PC-9 (cell line): ENCODE measurements around the gene FOXD3. TPM values are rescaled to one million over a fixed set of nuclear protein-coding genes. Genes with fewer than 3 reads are reported as not detected.
"Not testable (repeated sequence)": the region's sequence is repeated elsewhere in the genome, so short reads cannot be mapped to it uniquely, and the experiment has no call there.

ENCODE experiments used
- BruUV-seq: library from RNA; stranded (reverse); fragments of 400-500 nt; replicated peaks from 2 replicates; lab custom pipeline; 2021; lab: Mats Ljungman, UMichigan
- CTCF ChIA-PET: fragments of 300-600 bp; sonication (Branson Sonifier 250); formaldehyde crosslinking; loops from one replicate; lab custom pipeline; 2022; ENCODE audit warnings: antibody characterized with exemption; lab: Charles Lee
- POLR2A ChIA-PET: fragments of 300-600 bp; sonication (Branson Sonifier 250); formaldehyde crosslinking; loops from one replicate; lab custom pipeline; 2022; ENCODE audit warnings: antibody characterized with exemption; ENCODE audit not compliant: unreplicated experiment; lab: Charles Lee
- DNase-seq, 2 experiments: peaks; one replicate each; pipeline versions ENCODE4 v3.0.0 to v3.0.0-alpha.2; 2015 to 2022; ENCODE audit warnings: mixed read lengths in 1 of 2
- H2AFZ ChIP-seq: fragments of 200-600 bp; sonication (generic); 2 replicates; pipeline ENCODE4 v1.8.1; 2017; ENCODE audit warnings: antibody characterized with exemption
- H3F3A ChIP-seq: fragments of 200-600 bp; sonication (generic); 2 replicates; pipeline ENCODE4 v1.8.1; 2017; ENCODE audit warnings: antibody characterized with exemption, mild to moderate bottlenecking, low read depth; ENCODE audit not compliant: insufficient read depth
- H3K27ac ChIP-seq: fragments of 200-600 bp; sonication (generic); 2 replicates; pipeline ENCODE4 v1.6.1; 2016; ENCODE audit warnings: mixed run types
- H3K27me3 ChIP-seq: fragments of 200-600 bp; sonication (generic); 2 replicates; pipeline ENCODE4 v1.6.1; 2016; ENCODE audit warnings: low read depth, mixed run types; ENCODE audit not compliant: insufficient read depth
- H3K36me3 ChIP-seq: fragments of 200-600 bp; sonication (generic); 2 replicates; pipeline ENCODE4 v1.6.1; 2016; ENCODE audit warnings: low read depth, mixed run types
- H3K4me1 ChIP-seq: fragments of 200-600 bp; sonication (generic); replicated peaks from 2 replicates; pipeline ENCODE4 v1.6.1; 2016; ENCODE audit warnings: mixed run types; ENCODE audit not compliant: insufficient read depth
- H3K4me2 ChIP-seq: fragments of 200-600 bp; sonication (generic); 2 replicates; pipeline ENCODE4 v1.6.1; 2017; ENCODE audit warnings: mixed run types
- H3K4me3 ChIP-seq: fragments of 200-600 bp; sonication (generic); 2 replicates; pipeline ENCODE4 v1.6.1; 2016; ENCODE audit warnings: mixed run types
- H3K79me2 ChIP-seq: fragments of 200-600 bp; sonication (generic); 2 replicates; pipeline ENCODE4 v1.6.1; 2017; ENCODE audit warnings: low read depth, mixed run types
- H3K9me2 ChIP-seq: fragments of 200-600 bp; sonication (generic); 2 replicates; pipeline ENCODE4 v1.8.1; 2017; ENCODE audit warnings: mild to moderate bottlenecking; ENCODE audit not compliant: insufficient read depth
- H3K9me3 ChIP-seq: fragments of 200-600 bp; sonication (generic); 2 replicates; pipeline ENCODE4 v1.8.1; 2016; ENCODE audit warnings: low read depth; ENCODE audit not compliant: insufficient read depth
- H4K20me1 ChIP-seq: fragments of 200-600 bp; sonication (generic); 2 replicates; pipeline ENCODE4 v1.8.1; 2017; ENCODE audit not compliant: insufficient read depth
- EZH2 ChIP-seq: fragments of 200-600 bp; sonication (generic); IDR thresholded peaks from 2 replicates; pipeline ENCODE4 v1.8.0; 2017; ENCODE audit warnings: antibody characterized with exemption, low read depth
- intact Hi-C: fragments of 100-400 bp; cut with micrococcal nuclease; formaldehyde crosslinking; loops from one replicate; pipeline ENCODE4 v1.10.0; 2022; ENCODE audit not compliant: unreplicated experiment
- total RNA-seq: library from RNA; stranded (reverse); gene quantifications from 2 replicates; pipeline ENCODE4 v1.2.3, GENCODE V29; 2021
- TF ChIP-seq, protein P1 (sequence below): fragments of 200-600 bp; sonication (generic); conservative IDR thresholded peaks from 2 replicates; pipeline ENCODE4 v1.6.1; 2017; ENCODE audit warnings: mixed run types, antibody characterized with exemption, mild to moderate bottlenecking, moderate library complexity

FOXD3 gene
- total RNA-seq, 1 experiment from 2014 or later, result not detected

DNA sequence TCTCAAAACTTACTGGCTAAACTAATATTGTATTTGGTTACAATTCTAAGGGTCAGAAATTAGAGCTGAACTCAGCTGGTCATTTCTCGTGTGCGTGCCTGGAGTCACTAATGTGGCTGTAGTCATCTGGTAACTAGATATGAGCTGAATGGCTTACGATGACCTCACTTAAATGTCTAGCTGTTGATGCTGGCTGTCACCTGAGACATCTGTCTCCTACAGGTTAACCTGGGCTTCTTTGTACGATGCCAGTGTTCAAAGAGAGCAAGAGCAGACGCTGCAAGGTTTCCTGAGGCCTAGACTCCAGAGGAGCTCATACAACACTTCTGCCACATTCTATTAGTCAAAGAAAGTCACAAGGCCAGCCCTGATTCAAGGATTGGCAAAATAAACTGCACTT, 28.0 kb downstream of the FOXD3 start:
- H3K4me2 ChIP-seq, result no peak overlapping the region
- H3K9me2 ChIP-seq, result no peaks in the 10 kb centered on the region
- no peaks in the 10 kb centered on the region for H3K79me2 ChIP-seq
- ChIA-PET POLR2A (no interaction called here), CTCF (no interaction called here)
- TF ChIP-seq, protein P1, sequence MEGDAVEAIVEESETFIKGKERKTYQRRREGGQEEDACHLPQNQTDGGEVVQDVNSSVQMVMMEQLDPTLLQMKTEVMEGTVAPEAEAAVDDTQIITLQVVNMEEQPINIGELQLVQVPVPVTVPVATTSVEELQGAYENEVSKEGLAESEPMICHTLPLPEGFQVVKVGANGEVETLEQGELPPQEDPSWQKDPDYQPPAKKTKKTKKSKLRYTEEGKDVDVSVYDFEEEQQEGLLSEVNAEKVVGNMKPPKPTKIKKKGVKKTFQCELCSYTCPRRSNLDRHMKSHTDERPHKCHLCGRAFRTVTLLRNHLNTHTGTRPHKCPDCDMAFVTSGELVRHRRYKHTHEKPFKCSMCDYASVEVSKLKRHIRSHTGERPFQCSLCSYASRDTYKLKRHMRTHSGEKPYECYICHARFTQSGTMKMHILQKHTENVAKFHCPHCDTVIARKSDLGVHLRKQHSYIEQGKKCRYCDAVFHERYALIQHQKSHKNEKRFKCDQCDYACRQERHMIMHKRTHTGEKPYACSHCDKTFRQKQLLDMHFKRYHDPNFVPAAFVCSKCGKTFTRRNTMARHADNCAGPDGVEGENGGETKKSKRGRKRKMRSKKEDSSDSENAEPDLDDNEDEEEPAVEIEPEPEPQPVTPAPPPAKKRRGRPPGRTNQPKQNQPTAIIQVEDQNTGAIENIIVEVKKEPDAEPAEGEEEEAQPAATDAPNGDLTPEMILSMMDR, result no peak
- no peak overlapping the region for H2AFZ ChIP-seq
- H3K9me3 ChIP-seq, result no peaks in the 10 kb centered on the region
- DNase-seq, result no peak
- H3K27me3 ChIP-seq, result peaks cover 7% of the 10 kb centered on the region; the same call in 1 of the 2 replicates
- no peaks in the 10 kb centered on the region for H3F3A ChIP-seq
- H3K4me3 ChIP-seq, result no peak overlapping the region
- no peaks in the 10 kb centered on the region for H4K20me1 ChIP-seq
- H3K27ac ChIP-seq, result no peak overlapping the region
- H3K36me3 ChIP-seq, result no peaks in the 10 kb centered on the region
- H3K4me1 ChIP-seq, result no peaks in the 10 kb centered on the region
- no TSS peak for BruUV-seq
- intact Hi-C loops, result no loop called here

DNA sequence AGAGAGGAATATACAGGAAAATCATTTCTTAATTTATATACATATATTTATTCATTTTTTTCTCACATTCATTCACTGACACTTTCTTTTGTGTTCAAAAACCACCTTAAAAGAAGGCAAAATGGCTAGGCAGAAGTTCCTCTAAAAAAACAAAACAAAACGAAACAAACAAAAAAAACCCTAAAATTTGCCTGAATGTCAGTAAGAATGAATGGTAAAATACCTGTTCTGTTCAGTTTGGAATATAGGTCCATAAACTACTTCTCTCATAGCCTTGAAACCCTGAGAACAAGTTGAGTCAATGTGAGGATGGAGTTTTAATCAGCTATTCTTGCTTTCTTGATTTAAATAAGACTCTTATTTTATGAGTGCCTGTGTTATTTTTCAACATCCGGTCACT, 30.4 kb downstream of the FOXD3 start:
- no peaks in the 10 kb centered on the region for H3K36me3 ChIP-seq
- no peaks in the 10 kb centered on the region for H3K79me2 ChIP-seq
- no peak for DNase-seq
- no peaks in the 10 kb centered on the region for H3F3A ChIP-seq
- no peaks in the 10 kb centered on the region for H3K9me3 ChIP-seq
- no peak overlapping the region for H3K27ac ChIP-seq
- H2AFZ ChIP-seq, result no peak overlapping the region
- CTCF ChIA-PET, result interaction anchor here (0.5 kb wide), 1 partner anchor 445 kb away, joined by 3 read pairs; no protein-coding TSS in a partner anchor
- H4K20me1 ChIP-seq, result no peaks in the 10 kb centered on the region
- no peak overlapping the region for H3K4me2 ChIP-seq
- H3K4me3 ChIP-seq, result no peak overlapping the region
- BruUV-seq, result no TSS peak
- POLR2A ChIA-PET, result no interaction called here
- no peaks in the 10 kb centered on the region for H3K4me1 ChIP-seq
- intact Hi-C loops, result no loop called here
- TF ChIP-seq, protein P1, result no peak
- TF ChIP-seq EZH2, result no peak
- H3K9me2 ChIP-seq, result no peaks in the 10 kb centered on the region
- peaks cover 7% of the 10 kb centered on the region; the same call in 1 of the 2 replicates for H3K27me3 ChIP-seq

DNA sequence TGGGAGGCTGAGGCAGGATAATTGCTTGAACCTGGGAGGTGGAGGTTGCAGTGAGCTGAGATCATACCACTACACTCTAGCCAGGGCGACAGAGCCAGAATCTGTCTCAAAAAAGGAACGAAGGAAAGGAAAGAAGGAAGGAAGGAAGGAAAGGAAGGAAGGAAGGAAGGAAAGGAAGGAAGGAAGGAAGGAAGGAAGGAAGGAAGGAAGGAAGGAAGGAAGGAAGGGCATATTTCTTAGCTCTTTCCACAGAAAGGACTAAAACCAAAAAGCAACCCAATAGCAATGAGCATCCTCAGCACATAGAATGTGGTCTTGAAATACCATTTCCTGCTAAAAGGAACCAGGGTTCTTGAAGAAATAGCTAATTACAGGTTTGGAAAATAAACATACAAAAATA, 33.9 kb downstream of the FOXD3 start:
- H3K79me2 ChIP-seq, intact Hi-C loops, POLR2A ChIA-PET, BruUV-seq, H3K9me3 ChIP-seq, H4K20me1 ChIP-seq, H3K27me3 ChIP-seq, H2AFZ ChIP-seq, DNase-seq, H3K4me1 ChIP-seq, H3K9me2 ChIP-seq, H3K4me3 ChIP-seq, H3K36me3 ChIP-seq, H3K27ac ChIP-seq, H3K4me2 ChIP-seq, H3F3A ChIP-seq: not testable (repeated sequence)
- CTCF ChIA-PET, result interaction anchor here (0.8 kb wide), 1 partner anchor 25 kb away, joined by 3 read pairs; no protein-coding TSS in a partner anchor

DNA sequence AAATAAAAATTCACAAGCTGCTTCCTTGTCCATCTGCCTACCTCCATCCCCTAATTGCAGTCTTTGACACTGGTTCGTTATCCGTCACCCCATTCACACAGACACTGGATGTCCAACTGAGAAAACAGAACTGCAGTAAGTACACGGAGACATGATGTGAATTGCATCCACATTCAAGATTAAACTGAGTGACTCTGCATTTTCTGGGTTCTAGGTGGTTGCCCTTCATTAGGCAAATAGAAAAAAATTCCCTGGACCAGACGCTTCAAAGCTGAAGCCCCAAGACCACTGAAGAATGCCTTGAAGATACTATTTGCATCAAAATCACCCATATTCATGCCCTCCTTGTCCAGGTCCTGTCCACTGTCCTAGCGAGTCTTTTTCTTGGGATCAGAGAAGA, 37.2 kb downstream of the FOXD3 start:
- DNase-seq, result no peak
- H3K9me3 ChIP-seq, result no peaks in the 10 kb centered on the region
- intact Hi-C loops, result no loop called here
- no peaks in the 10 kb centered on the region for H4K20me1 ChIP-seq
- no peaks in the 10 kb centered on the region for H3F3A ChIP-seq
- CTCF ChIA-PET, result no interaction called here
- TF ChIP-seq EZH2, result no peak
- TF ChIP-seq, protein P1, result no peak
- H3K27me3 ChIP-seq, result peaks cover 4% of the 10 kb centered on the region; the same call in 1 of the 2 replicates
- no TSS peak for BruUV-seq
- H3K4me1 ChIP-seq, result no peaks in the 10 kb centered on the region
- H2AFZ ChIP-seq, result no peak overlapping the region
- no peaks in the 10 kb centered on the region for H3K79me2 ChIP-seq
- no peaks in the 10 kb centered on the region for H3K9me2 ChIP-seq
- POLR2A ChIA-PET, result interaction anchor here (0.7 kb wide), 2 partner anchors 35 to 1129 kb away, joined by 3 read pairs; no protein-coding TSS in a partner anchor
- H3K4me2 ChIP-seq, result no peak overlapping the region
- H3K4me3 ChIP-seq, result no peak overlapping the region
- H3K36me3 ChIP-seq, result no peaks in the 10 kb centered on the region
- H3K27ac ChIP-seq, result no peak overlapping the region
